H1 (cell line): ENCODE data around the gene KRTCAP2. TPM values are rescaled to one million over a fixed set of nuclear protein-coding genes. Genes with fewer than 3 reads are reported as not detected.

Experiments used
- CTCF ChIA-PET: fragments of 300-600 bp; sonication (Branson Sonifier 250); formaldehyde crosslinking; loops from one replicate; lab custom pipeline; 2021; ENCODE audit not compliant: partially characterized antibody; lab: Charles Lee
- POLR2A ChIA-PET: fragments of 300-600 bp; sonication (Branson Sonifier 250); formaldehyde crosslinking; loops from one replicate; lab custom pipeline; 2021; ENCODE audit warnings: inconsistent platforms; ENCODE audit not compliant: partially characterized antibody; lab: Charles Lee
- DNase-seq, 2 experiments: peaks; one replicate each; pipeline versions ENCODE4 v3.0.0 to v3.0.0-alpha.2; 2010 to 2022; ENCODE audit warnings: low spot score in 2 of 2, low read depth in 1 of 2, mixed read lengths in 1 of 2
- FAIRE-seq: peaks from 2 replicates; lab custom pipeline; 2011; peaks lifted over from hg19 to GRCh38; lab: Jason Lieb, UNC
- H2AFZ ChIP-seq: 2 replicates; pipeline ENCODE4 v1.8.1; 2012; ENCODE audit warnings: low read length, inconsistent platforms
- H2AK5ac ChIP-seq: 2 replicates; pipeline ENCODE4 v1.6.1; 2013; ENCODE audit warnings: low read depth, low read length
- H2BK120ac ChIP-seq: replicated peaks from 2 replicates; pipeline ENCODE3; 2013; ENCODE audit warnings: low read depth, low read length, inconsistent platforms
- H2BK12ac ChIP-seq: 2 replicates; pipeline ENCODE4 v1.6.1; 2013; ENCODE audit warnings: low read depth, low read length
- H2BK15ac ChIP-seq: 2 replicates; pipeline ENCODE4 v1.6.1; 2013; ENCODE audit warnings: low read length
- H2BK20ac ChIP-seq: 2 replicates; pipeline ENCODE4 v1.6.1; 2013; ENCODE audit warnings: low read length
- H2BK5ac ChIP-seq: 2 replicates; pipeline ENCODE4 v1.6.1; 2013; ENCODE audit warnings: low read depth, low read length
- H3K14ac ChIP-seq: 2 replicates; pipeline ENCODE4 v1.6.1; 2013; ENCODE audit warnings: inconsistent platforms; ENCODE audit not compliant: insufficient read length
- H3K18ac ChIP-seq: 2 replicates; pipeline ENCODE4 v1.6.1; 2013; ENCODE audit warnings: low read length; ENCODE audit errors: extremely low read depth
- H3K23ac ChIP-seq: 2 replicates; pipeline ENCODE4 v1.6.1; 2013; ENCODE audit warnings: inconsistent platforms; ENCODE audit not compliant: insufficient read length
- H3K23me2 ChIP-seq: 2 replicates; pipeline ENCODE4 v1.6.1; 2013; ENCODE audit warnings: low read depth, low read length
- H3K27ac ChIP-seq: 2 replicates; pipeline ENCODE4 v1.6.1; 2011; ENCODE audit warnings: low read depth, low read length, inconsistent platforms
- H3K27me3 ChIP-seq, 4 experiments: replicated peaks in 1 of 4; 1 replicate in 1 of 4; 2 replicates in 3 of 4; pipeline versions ENCODE4 v1.6.1 to v1.8.1; 2011 to 2013; ENCODE audit warnings: low read length in 3 of 4, mild to moderate bottlenecking in 3 of 4, inconsistent platforms in 2 of 4, mixed read lengths in 2 of 4, moderate library complexity in 1 of 4; ENCODE audit not compliant: control insufficient read depth in 3 of 4, insufficient read depth in 3 of 4; ENCODE audit errors: extremely low read depth in 1 of 4
- H3K36me3 ChIP-seq, 4 experiments: 2 replicates each; pipeline versions ENCODE4 v1.6.1 to v1.8.1; 2011 to 2013; ENCODE audit warnings: mild to moderate bottlenecking in 4 of 4, low read length in 3 of 4, moderate library complexity in 2 of 4, control low read depth in 1 of 4, inconsistent platforms in 1 of 4; ENCODE audit not compliant: insufficient read depth in 4 of 4, control insufficient read depth in 2 of 4
- H3K4ac ChIP-seq: replicated peaks from 2 replicates; pipeline ENCODE3; 2013; ENCODE audit warnings: low read length, low read depth, mixed read lengths, inconsistent platforms; ENCODE audit not compliant: insufficient read length
- H3K4me1 ChIP-seq, 4 experiments: replicated peaks in 1 of 4; 1 replicate in 1 of 4; 2 replicates in 3 of 4; pipeline versions ENCODE4 v1.6.1 to v1.8.1; 2011 to 2013; ENCODE audit warnings: low read length in 3 of 4, inconsistent platforms in 2 of 4, mixed read lengths in 1 of 4; ENCODE audit not compliant: insufficient read depth in 4 of 4, control insufficient read depth in 3 of 4
- H3K4me2 ChIP-seq, 2 experiments: 2 replicates each; pipeline versions ENCODE4 v1.6.1 to v1.8.1; 2011 to 2013; ENCODE audit warnings: low read depth in 2 of 2, low read length in 2 of 2, control low read depth in 1 of 2, inconsistent platforms in 1 of 2, mild to moderate bottlenecking in 1 of 2; ENCODE audit not compliant: insufficient read depth in 1 of 2
- H3K4me3 ChIP-seq, 4 experiments: fragments of 200-600, 300-600 bp in 1 of 4; sonication (generic), shearing (Covaris generic), sonication (Bioruptor Twin) in 1 of 4; 2 replicates each; pipeline versions ENCODE4 v1.5.1 to v1.8.1; 2011 to 2016; ENCODE audit warnings: low read length in 4 of 4, low read depth in 3 of 4, control low read depth in 2 of 4, inconsistent platforms in 2 of 4, mild to moderate bottlenecking in 2 of 4, mixed read lengths in 1 of 4, moderate library complexity in 1 of 4; ENCODE audit not compliant: insufficient read depth in 2 of 4; ENCODE audit errors: extremely low read depth in 1 of 4
- H3K56ac ChIP-seq: replicated peaks from 2 replicates; pipeline ENCODE3; 2013; ENCODE audit warnings: low read depth, mild to moderate bottlenecking, mixed read lengths, low read length, inconsistent platforms; ENCODE audit not compliant: insufficient read length
- H3K79me1 ChIP-seq: 2 replicates; pipeline ENCODE4 v1.6.1; 2013; ENCODE audit warnings: low read depth, low read length, control low read depth
- H3K79me2 ChIP-seq, 2 experiments: 2 replicates each; pipeline versions ENCODE4 v1.6.1 to v1.8.1; 2012 to 2013; ENCODE audit warnings: low read length in 2 of 2, mild to moderate bottlenecking in 2 of 2, inconsistent platforms in 1 of 2; ENCODE audit not compliant: insufficient read depth in 2 of 2, control insufficient read depth in 1 of 2
- H3K9ac ChIP-seq, 4 experiments: replicated peaks in 1 of 4; 1 replicate in 1 of 4; 2 replicates in 3 of 4; pipeline versions ENCODE4 v1.6.1 to v1.8.1; 2011 to 2013; ENCODE audit warnings: low read depth in 3 of 4, low read length in 3 of 4, control low read depth in 2 of 4, mild to moderate bottlenecking in 2 of 4, moderate library complexity in 2 of 4, inconsistent platforms in 1 of 4; ENCODE audit errors: extremely low read depth in 1 of 4
- H3K9me3 ChIP-seq, 2 experiments: 2 replicates each; pipeline versions ENCODE4 v1.6.1 to v1.8.1; 2012 to 2013; ENCODE audit warnings: mild to moderate bottlenecking in 2 of 2, moderate library complexity in 2 of 2, control low read depth in 1 of 2, inconsistent platforms in 1 of 2, low read depth in 1 of 2, low read length in 1 of 2, mixed read lengths in 1 of 2; ENCODE audit not compliant: insufficient read depth in 2 of 2
- H4K20me1 ChIP-seq, 2 experiments: replicated peaks in 1 of 2; 2 replicates each; pipeline versions ENCODE3 to v1.8.1; 2011 to 2013; ENCODE audit warnings: inconsistent platforms in 2 of 2, low read length in 2 of 2, mild to moderate bottlenecking in 1 of 2; ENCODE audit not compliant: insufficient read depth in 2 of 2, control insufficient read depth in 1 of 2
- H4K5ac ChIP-seq: 2 replicates; pipeline ENCODE4 v1.6.1; 2013; ENCODE audit warnings: low read length, low read depth, mixed read lengths, inconsistent platforms; ENCODE audit not compliant: insufficient read length
- H4K8ac ChIP-seq: 2 replicates; pipeline ENCODE4 v1.8.0; 2013; ENCODE audit warnings: mild to moderate bottlenecking, moderate library complexity, low read length, inconsistent platforms; ENCODE audit not compliant: insufficient read depth; ENCODE audit errors: extremely low read depth
- H4K91ac ChIP-seq: replicated peaks from 2 replicates; pipeline ENCODE3; 2013; ENCODE audit warnings: low read length, mixed read lengths, inconsistent platforms; ENCODE audit not compliant: insufficient read length
- ASH2L ChIP-seq: fragments of 200-600, 300-600 bp; sonication (generic); IDR thresholded peaks from one replicate; pipeline ENCODE4 v1.7.1; 2017; ENCODE audit warnings: low read length
- ATF2 ChIP-seq: IDR thresholded peaks from 2 replicates; pipeline ENCODE4 v1.6.1; 2012; ENCODE audit warnings: low read length, inconsistent platforms
- CREB1 ChIP-seq: IDR thresholded peaks from 2 replicates; pipeline ENCODE4 v1.6.1; 2012; ENCODE audit warnings: inconsistent platforms
- NRF1 ChIP-seq: IDR thresholded peaks from 2 replicates; pipeline ENCODE4 v1.6.1; 2011; ENCODE audit warnings: mild to moderate bottlenecking, low read depth, low read length, improper control_type of control experiment
- RBBP5 ChIP-seq: IDR thresholded peaks from 2 replicates; pipeline ENCODE4 v1.7.1; 2012; ENCODE audit warnings: low read depth, mild to moderate bottlenecking, inconsistent platforms, low read length, moderate library complexity, borderline replicate concordance
- RNF2 ChIP-seq: fragments of 200-900, 300-1000 bp; sonication (generic); IDR thresholded peaks from 2 replicates; pipeline ENCODE4 v1.7.1; 2016; ENCODE audit warnings: borderline replicate concordance, low read depth, mild to moderate bottlenecking, antibody characterized with exemption, low read length; ENCODE audit not compliant: poor library complexity, severe bottlenecking; ENCODE audit errors: missing control alignments
- SAP30 ChIP-seq: fragments of 300-600 bp; sonication (generic); IDR thresholded peaks from 2 replicates; pipeline ENCODE4 v1.7.1; 2012; ENCODE audit warnings: low read length, moderate library complexity, mild to moderate bottlenecking, inconsistent platforms; ENCODE audit not compliant: insufficient read depth, insufficient replicate concordance
- SIX5 ChIP-seq: IDR thresholded peaks from 2 replicates; pipeline ENCODE4 v1.6.1; 2011; ENCODE audit warnings: mild to moderate bottlenecking, low read depth, low read length
- SP4 ChIP-seq: IDR thresholded peaks from 2 replicates; pipeline ENCODE4 v1.6.1; 2012; ENCODE audit warnings: low read length, inconsistent platforms
- SRF ChIP-seq: IDR thresholded peaks from 2 replicates; pipeline ENCODE4 v1.6.1; 2011; ENCODE audit warnings: mild to moderate bottlenecking, low read depth, low read length, moderate library complexity
- TAF7 ChIP-seq: optimal IDR thresholded peaks from 2 replicates; pipeline ENCODE3; 2011; ENCODE audit warnings: low read depth, mild to moderate bottlenecking, inconsistent platforms, low read length, moderate library complexity, borderline replicate concordance
- TBP ChIP-seq: IDR thresholded peaks from 2 replicates; pipeline ENCODE4 v1.6.1; 2011; ENCODE audit warnings: low read depth, low read length, improper control_type of control experiment
- TCF12 ChIP-seq: IDR thresholded peaks from 2 replicates; pipeline ENCODE4 v1.6.1; 2011; ENCODE audit warnings: low read depth, mild to moderate bottlenecking, low read length
- WGBS, 2 experiments: shearing (Covaris generic) in 1 of 2; methylation state at CpG; one replicate each; pipeline versions ENCODE4 v1.1.6 to v1.1.7; 2013 to 2015; ENCODE audit warnings: low lambda C conversion rate in 2 of 2, mixed read lengths in 2 of 2, inconsistent platforms in 1 of 2, low coverage in 1 of 2, missing lambda C conversion rate in 1 of 2; ENCODE audit not compliant: insufficient replicate concordance in 2 of 2, insufficient coverage in 1 of 2, insufficient read length in 1 of 2; ENCODE audit errors: extremely low coverage in 1 of 2, missing lambda C conversion rate in 1 of 2; 5-methylcytosine and 5-hydroxymethylcytosine counted together
- polyA plus RNA-seq, 7 experiments: library from polyadenylated mRNA; depleted of rRNA in 3 of 7; stranded (reverse) in 5 of 7; unstranded in 2 of 7; fragments of >200 nt in 5 of 7; fragments of 200-250 nt in 2 of 7; gene quantifications; 1 replicate in 5 of 7; 2 replicates in 1 of 7; 4 replicates in 1 of 7; pipeline versions ENCODE4 v1.2.1 to v1.2.3, GENCODE V29; 2011 to 2013; ENCODE audit warnings: missing spikeins in 2 of 7, mixed read lengths in 2 of 7
- total RNA-seq: library from RNA; stranded (reverse); fragmentation: NEBNext Ultra II Directional; extraction: Animal tissue kit (Norgen Biotek cat#: 25700); gene quantifications from 2 replicates; pipeline ENCODE4 v1.2.1, GENCODE V29; 2021

The KRTCAP2 gene
- total and polyA plus RNA-seq, 2 of the 8 experiments (the other 6 are each of a cell fraction or from before 2014, with no cell fraction given), result 146 to 317 TPM

GRCh38 chr1:155141749-155142148 lies 31.4 kb downstream of the KRTCAP2 start:
- no peak overlapping the region for H4K5ac ChIP-seq
- CTCF ChIA-PET, result interaction anchor here (0.7 to 2.4 kb wide), 4 partner anchors 17 to 56 kb away, joined by 3 to 11 read pairs (median 4); no protein-coding TSS in a partner anchor
- no peak overlapping the region for H3K14ac ChIP-seq
- no peak overlapping the region for H3K56ac ChIP-seq
- H3K27ac ChIP-seq, result no peak overlapping the region
- DNase-seq (no peak), FAIRE-seq (no peak)
- no peak overlapping the region for H3K4me3 ChIP-seq
- H2AK5ac ChIP-seq, result no peak overlapping the region
- no peak overlapping the region for H2BK12ac ChIP-seq
- H2BK5ac ChIP-seq, result no peak overlapping the region
- H3K9ac ChIP-seq, result no peak overlapping the region
- H3K23ac ChIP-seq, result no peak overlapping the region
- H2BK15ac ChIP-seq, result no peak overlapping the region
- H3K4me2 ChIP-seq, result no peak overlapping the region
- no peak overlapping the region for H3K18ac ChIP-seq
- H3K79me2 ChIP-seq, result peaks cover 0 to 2% of the 10 kb centered on the region in 2 experiments; a peak in 1 of 4 replicates
- no peak overlapping the region for H2BK20ac ChIP-seq
- H4K20me1 ChIP-seq, result no peaks in the 10 kb centered on the region
- no peaks in the 10 kb centered on the region; a peak in 1 of 8 replicates for H3K36me3 ChIP-seq
- POLR2A ChIA-PET, result no interaction called here
- H3K27me3 ChIP-seq, result no peaks in the 10 kb centered on the region
- H3K23me2 ChIP-seq, result peaks cover 4% of the 10 kb centered on the region; the same call in 1 of the 2 replicates
- no peak overlapping the region for H4K8ac ChIP-seq
- no peaks in the 10 kb centered on the region; the same call in 1 of the 2 replicates for H3K79me1 ChIP-seq
- 91% methylated on average over 7 of the region's 7 CpGs; no CpG with 5 or more reads in 1 of the 2 experiments for WGBS, 2 experiments
- H2BK120ac ChIP-seq, result no peak overlapping the region
- no peaks in the 10 kb centered on the region for H3K9me3 ChIP-seq
- H3K4ac ChIP-seq, result no peak overlapping the region
- H2AFZ ChIP-seq, result no peak overlapping the region
- H3K4me1 ChIP-seq, result peaks cover 0 to 7% (median 6%) of the 10 kb centered on the region in 4 experiments; a peak in 4 of 7 replicates
- H4K91ac ChIP-seq, result no peak overlapping the region
- TF ChIP-seq RBBP5 (no peak), SP4 (no peak), SRF (no peak), RNF2 (no peak), SIX5 (no peak), NRF1 (no peak), SAP30 (no peak), CREB1 (no peak), TBP (no peak), TCF12 (no peak), ASH2L (no peak), TAF7 (no peak), ATF2 (no peak)
